ENCODE data around the gene GUCA2A. TPM values are rescaled to one million over a fixed set of nuclear protein-coding genes. Genes with fewer than 3 reads are reported as not detected.

GUCA2A gene
- total and polyA plus RNA-seq, 2 experiments from 2014 or later: 8.7 to 13.5 TPM

DNA sequence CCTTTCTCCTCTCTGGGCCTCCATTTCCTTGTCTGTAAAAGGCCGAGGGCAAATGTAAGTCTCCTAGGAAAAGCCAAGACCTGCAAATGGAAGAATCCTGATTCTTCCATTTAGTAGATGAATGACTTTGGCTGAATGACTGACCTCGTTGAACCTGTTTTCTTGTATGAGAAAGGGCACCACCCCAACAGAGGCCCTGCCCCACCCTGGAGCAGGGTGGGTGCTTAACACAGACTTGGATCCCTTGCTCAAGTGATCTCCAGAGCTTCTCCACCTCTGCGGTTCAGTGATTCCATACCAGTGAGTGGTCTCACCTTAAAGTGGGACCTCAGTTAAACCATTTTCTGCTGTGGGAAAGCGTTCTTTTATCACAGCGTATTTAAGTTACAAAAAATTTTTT is 50.3 kb downstream of the GUCA2A start:
- H2AFZ ChIP-seq: no peak overlapping the region
- H4K20me1 ChIP-seq (ENCODE audit: insufficient read depth, poor library complexity, severe bottlenecking): no peaks in the 10 kb centered on the region
- H3K9me3 ChIP-seq (ENCODE audit: low read depth): no peaks in the 10 kb centered on the region
- no peak overlapping the region for H3K27ac ChIP-seq
- no peaks in the 10 kb centered on the region for H3K9me2 ChIP-seq (replicated peaks; ENCODE audit: insufficient read depth)
- H3K36me3 ChIP-seq (replicated peaks; ENCODE audit: insufficient read depth, low read depth): no peaks in the 10 kb centered on the region
- H3K4me3 ChIP-seq: no peak overlapping the region
- H3K27me3 ChIP-seq: peaks cover 4% of the 10 kb centered on the region
- WGBS (ENCODE audit: low lambda C conversion rate, missing lambda C conversion rate): 83% methylated on average over 5 of the region's 5 CpGs
- no peaks in the 10 kb centered on the region for H3K4me1 ChIP-seq (ENCODE audit: insufficient read depth)
- no peak for DNase-seq (ENCODE audit: low spot score)
- TF ChIP-seq EZH2phosphoT487 (IDR thresholded peaks at IDR 0.05; ENCODE audit: low read depth, severe bottlenecking, unreplicated experiment): no peak
- no peak for TF ChIP-seq EZH2 (IDR thresholded peaks at IDR 0.05; ENCODE audit: borderline replicate concordance)
- TF ChIP-seq, protein P1, sequence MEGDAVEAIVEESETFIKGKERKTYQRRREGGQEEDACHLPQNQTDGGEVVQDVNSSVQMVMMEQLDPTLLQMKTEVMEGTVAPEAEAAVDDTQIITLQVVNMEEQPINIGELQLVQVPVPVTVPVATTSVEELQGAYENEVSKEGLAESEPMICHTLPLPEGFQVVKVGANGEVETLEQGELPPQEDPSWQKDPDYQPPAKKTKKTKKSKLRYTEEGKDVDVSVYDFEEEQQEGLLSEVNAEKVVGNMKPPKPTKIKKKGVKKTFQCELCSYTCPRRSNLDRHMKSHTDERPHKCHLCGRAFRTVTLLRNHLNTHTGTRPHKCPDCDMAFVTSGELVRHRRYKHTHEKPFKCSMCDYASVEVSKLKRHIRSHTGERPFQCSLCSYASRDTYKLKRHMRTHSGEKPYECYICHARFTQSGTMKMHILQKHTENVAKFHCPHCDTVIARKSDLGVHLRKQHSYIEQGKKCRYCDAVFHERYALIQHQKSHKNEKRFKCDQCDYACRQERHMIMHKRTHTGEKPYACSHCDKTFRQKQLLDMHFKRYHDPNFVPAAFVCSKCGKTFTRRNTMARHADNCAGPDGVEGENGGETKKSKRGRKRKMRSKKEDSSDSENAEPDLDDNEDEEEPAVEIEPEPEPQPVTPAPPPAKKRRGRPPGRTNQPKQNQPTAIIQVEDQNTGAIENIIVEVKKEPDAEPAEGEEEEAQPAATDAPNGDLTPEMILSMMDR (IDR thresholded peaks at IDR 0.05; ENCODE audit: poor library complexity): no peak
- no peaks in the 10 kb centered on the region for H3K79me2 ChIP-seq
- H3K4me2 ChIP-seq: no peak overlapping the region

Other genes starting within 250 kb of the GUCA2A start
- gene HIVEP3, start 245.8 kb downstream of the GUCA2A start, total RNA-seq: 0.57 and 2.3 TPM in 2 replicates
- 4.0 and 5.9 TPM in 2 replicates for gene HIVEP3, start 245.8 kb downstream of the GUCA2A start, polyA plus RNA-seq
- gene GUCA2B, start 11.3 kb downstream of the GUCA2A start, total RNA-seq: 6.5 TPM in 1 of 2 replicates, not detected in the other
- gene GUCA2B, start 11.3 kb downstream of the GUCA2A start, polyA plus RNA-seq: 0.71 and 1.9 TPM in 2 replicates
- 39.0 and 47.9 TPM in 2 replicates for gene FOXJ3, start 170.5 kb upstream of the GUCA2A start, total RNA-seq
- 17.6 and 19.0 TPM in 2 replicates for gene FOXJ3, start 170.5 kb upstream of the GUCA2A start, polyA plus RNA-seq
- gene RIMKLA, start 216.0 kb upstream of the GUCA2A start, total RNA-seq: 1.1 and 1.4 TPM in 2 replicates
- gene RIMKLA, start 216.0 kb upstream of the GUCA2A start, polyA plus RNA-seq: 0.66 and 2.3 TPM in 2 replicates